Right renal pelvis (tissue), 4 donors: Measurements from ENCODE around the gene HYAL1. TPM values are rescaled to one million over a fixed set of nuclear protein-coding genes. Genes with fewer than 3 reads are reported as not detected.

Experiments
- DNase-seq, 4 donors: peaks; one replicate each; pipeline ENCODE4 v3.0.0-alpha.2; 2013; ENCODE audit warnings: low read depth in 4 of 4, low spot score in 3 of 4, missing footprints in 1 of 4
- polyA plus RNA-seq, 4 donors: library from polyadenylated mRNA; unstranded; fragments of 120-200 nt; gene quantifications; one replicate each; pipeline ENCODE4 v1.2.1, GENCODE V29; 2013; ENCODE audit not compliant: insufficient read length in 4 of 4

Gene HYAL1
- polyA plus RNA-seq = 1 to 10 TPM; 6.2 to 8.0 (median 6.8) TPM

GRCh38 chr3:50303013-50303815 is at the start of gene HYAL1:
TSS of gene HYAL1 (minus strand) at chr3:50303574. CDS start at chr3:50302956, 618 bp downstream.
- no peak for DNase-seq

GRCh38 chr3:50352781-50353180 is 49.4 kb upstream of the HYAL1 start:
- no peak for DNase-seq

GRCh38 chr3:50351323-50351697 is 47.9 kb upstream of the HYAL1 start:
- DNase-seq = no peak

- DNase-seq = peak; percentile 83 to 89 (median 86)
These were observed 47.4 kb upstream of the HYAL1 start, which contains the start of the genes CYB561D2 and NPRL2 for GRCh38 chr3:50350527-50351322. TSS of gene CYB561D2 (plus strand) at chr3:50350862. CDS start at chr3:50351434, 572 bp downstream. TSS of gene NPRL2 (minus strand) at chr3:50350775. CDS start at chr3:50350652, 123 bp downstream.

GRCh38 chr3:50350213-50350526 is 46.8 kb upstream of the HYAL1 start:
- DNase-seq = no peak

GRCh38 chr3:50347187-50347813 is 43.9 kb upstream of the HYAL1 start:
- no peak for DNase-seq

- no peak for DNase-seq
These were observed 42.3 kb upstream of the HYAL1 start, which contains the start of gene ZMYND10 for GRCh38 chr3:50345586-50346234. TSS of gene ZMYND10 (minus strand) at chr3:50345732. CDS start at chr3:50345579, 153 bp downstream.

GRCh38 chr3:50345008-50345407 is 41.6 kb upstream of the HYAL1 start:
- no peak for DNase-seq

GRCh38 chr3:50342813-50343633 is 39.6 kb upstream of the HYAL1 start:
- no peak for DNase-seq

GRCh38 chr3:50341996-50342650 is 38.7 kb upstream of the HYAL1 start:
- no peak for DNase-seq

- DNase-seq = no peak
These were observed 38.2 kb upstream of the HYAL1 start for GRCh38 chr3:50341537-50341936.

GRCh38 chr3:50340448-50341329 is 37.3 kb upstream of the HYAL1 start, which contains the start of gene RASSF1:
TSS of gene RASSF1 (minus strand) at chr3:50340836. CDS start at chr3:50340805, 31 bp downstream.
- no peak for DNase-seq

GRCh38 chr3:50340147-50340447 is 36.7 kb upstream of the HYAL1 start:
- no peak for DNase-seq

- DNase-seq = no peak
These were observed 36.2 kb upstream of the HYAL1 start for GRCh38 chr3:50339485-50340146.

- DNase-seq = no peak
These were observed 35.6 kb upstream of the HYAL1 start for GRCh38 chr3:50338965-50339364.

- peak; percentile 92 to 97 (median 96) for DNase-seq
These were observed 33.9 kb upstream of the HYAL1 start for GRCh38 chr3:50337175-50337861.
